CD4-positive, alpha-beta T cell (primary cell): ENCODE data around the gene UBA1. TPM values are rescaled to one million over a fixed set of nuclear protein-coding genes. Genes with fewer than 3 reads are reported as not detected.

ENCODE experiments used
- ATAC-seq: fragments of 200-7000 bp; cut with Tn5 transposase; one replicate; pipeline ENCODE4 v1.10.0; 2022; ENCODE audit warnings: mild to moderate bottlenecking; ENCODE audit not compliant: poor library complexity
- CTCF ChIA-PET: fragments of 350-600 bp; sonication (Branson Sonifier 250); formaldehyde crosslinking; loops from one replicate; lab custom pipeline; 2021; ENCODE audit warnings: antibody characterized with exemption, inconsistent platforms; lab: Charles Lee
- POLR2A ChIA-PET: fragments of 350-600 bp; sonication (Branson Sonifier 250); formaldehyde crosslinking; loops from one replicate; lab custom pipeline; 2021; ENCODE audit warnings: antibody characterized with exemption, inconsistent platforms; lab: Charles Lee
- DNase-seq, 14 experiments: peaks; one replicate each; pipeline ENCODE4 v3.0.0-alpha.2; 2013 to 2020; ENCODE audit warnings: mixed read lengths in 2 of 14
- H3K27ac ChIP-seq, 2 donors: one replicate each; pipeline versions ENCODE4 v1.5.1 to v1.7.0; 2013; ENCODE audit warnings: low read length in 2 of 2, low read depth in 1 of 2, mild to moderate bottlenecking in 1 of 2
- H3K27me3 ChIP-seq, 2 experiments: 1 replicate in 1 of 2; 2 replicates in 1 of 2; pipeline versions ENCODE4 v1.6.1 to v1.7.0; 2013; ENCODE audit warnings: low read length in 2 of 2, control low read depth in 1 of 2, mild to moderate bottlenecking in 1 of 2, moderate library complexity in 1 of 2; ENCODE audit not compliant: insufficient read depth in 2 of 2, control insufficient read depth in 1 of 2
- H3K36me3 ChIP-seq: one replicate; pipeline ENCODE4 v1.6.1; 2013; ENCODE audit warnings: low read length, control low read depth; ENCODE audit not compliant: insufficient read depth
- H3K4me1 ChIP-seq: one replicate; pipeline ENCODE4 v1.6.1; 2013; ENCODE audit warnings: low read length, control low read depth; ENCODE audit not compliant: insufficient read depth
- H3K4me3 ChIP-seq: one replicate; pipeline ENCODE4 v1.5.1; 2013; ENCODE audit warnings: mild to moderate bottlenecking, low read length, moderate library complexity
- H3K9me3 ChIP-seq, 2 experiments: 1 replicate in 1 of 2; 2 replicates in 1 of 2; pipeline versions ENCODE4 v1.6.1 to v1.7.0; 2013; ENCODE audit warnings: low read length in 2 of 2, mild to moderate bottlenecking in 2 of 2, control low read depth in 1 of 2, moderate library complexity in 1 of 2; ENCODE audit not compliant: control insufficient read depth in 1 of 2, insufficient read depth in 1 of 2
- H3K27ac Mint-ChIP-seq: one replicate; pipeline ENCODE4 v1.8.0; 2020; ENCODE audit warnings: mixed read lengths
- H3K27me3 Mint-ChIP-seq: one replicate; pipeline ENCODE4 v1.8.0; 2021; ENCODE audit warnings: mixed read lengths
- H3K36me3 Mint-ChIP-seq: one replicate; pipeline ENCODE4 v1.8.0; 2021; ENCODE audit warnings: low read depth, mixed read lengths
- H3K4me1 Mint-ChIP-seq: one replicate; pipeline ENCODE4 v1.8.0; 2021; ENCODE audit warnings: low read depth, mixed read lengths
- H3K4me3 Mint-ChIP-seq: one replicate; pipeline ENCODE4 v1.8.0; 2020; ENCODE audit warnings: mild to moderate bottlenecking, mixed read lengths
- H3K9me3 Mint-ChIP-seq: one replicate; pipeline ENCODE4 v1.8.0; 2020; ENCODE audit warnings: mixed read lengths
- CTCF ChIP-seq: fragments of 200-600 bp; IDR thresholded peaks from one replicate; pipeline ENCODE4 v1.8.0; 2022; ENCODE audit warnings: antibody characterized with exemption, mild to moderate bottlenecking
- intact Hi-C, 2 experiments: fragments of 100-400 bp; cut with DNase I in 1 of 2; cut with micrococcal nuclease in 1 of 2; formaldehyde crosslinking; loops; one replicate each; pipeline versions ENCODE4 v1.15.1 to v1.9.0; 2023 to 2025; cut with DNase I, micrococcal nuclease
- total RNA-seq, 174 experiments: library from RNA in 2 of 174; stranded (reverse) in 2 of 174; gene quantifications; one replicate each; pipeline ENCODE4 v1.2.3 and lab custom pipeline; 2021 to 2026

Gene UBA1
- total RNA-seq, 2 experiments from 2014 or later = 70.0 to 72.1 TPM

GRCh38 chrX:47242321-47242720 lies 48.7 kb downstream of the UBA1 start:
- CTCF ChIA-PET = no interaction called here
- H3K4me3 ChIP-seq = no peak overlapping the region
- H3K9me3 Mint-ChIP-seq = no peaks in the 10 kb centered on the region
- peaks cover 38% of the 10 kb centered on the region for H3K36me3 ChIP-seq
- no peaks in the 10 kb centered on the region for H3K27me3 ChIP-seq
- ATAC-seq (no peak), DNase-seq (no peak)
- no peak overlapping the region for H3K27ac Mint-ChIP-seq
- POLR2A ChIA-PET = no interaction called here
- no peak for TF ChIP-seq CTCF
- intact Hi-C loops = no loop called here
- no peaks in the 10 kb centered on the region for H3K4me1 ChIP-seq
- H3K9me3 ChIP-seq = no peaks in the 10 kb centered on the region
- H3K4me3 Mint-ChIP-seq = no peak overlapping the region
- no peak overlapping the region for H3K27ac ChIP-seq
- no peaks in the 10 kb centered on the region for H3K27me3 Mint-ChIP-seq
- H3K4me1 Mint-ChIP-seq = no peaks in the 10 kb centered on the region
- H3K36me3 Mint-ChIP-seq = peaks cover 51% of the 10 kb centered on the region

GRCh38 chrX:47243351-47243750 lies 49.7 kb downstream of the UBA1 start:
- Histone ChIP-seq H3K27ac (no peak overlapping the region), H3K4me1 (no peaks in the 10 kb centered on the region), H3K9me3 (no peaks in the 10 kb centered on the region), H3K4me3 (no peak overlapping the region), H3K36me3 (peaks cover 38% of the 10 kb centered on the region), H3K27me3 (no peaks in the 10 kb centered on the region)
- H3K27ac Mint-ChIP-seq = no peak overlapping the region
- POLR2A ChIA-PET = no interaction called here
- no peaks in the 10 kb centered on the region for H3K27me3 Mint-ChIP-seq
- CTCF ChIA-PET = no interaction called here
- no peaks in the 10 kb centered on the region for H3K4me1 Mint-ChIP-seq
- no peaks in the 10 kb centered on the region for H3K9me3 Mint-ChIP-seq
- H3K4me3 Mint-ChIP-seq = no peak overlapping the region
- H3K36me3 Mint-ChIP-seq = peaks cover 60% of the 10 kb centered on the region
- ATAC-seq = no peak
- intact Hi-C loops = no loop called here
- DNase-seq = no peak
- TF ChIP-seq CTCF = no peak

GRCh38 chrX:47244676-47245075 lies 51.0 kb downstream of the UBA1 start:
- H3K4me3 Mint-ChIP-seq = no peak overlapping the region
- Histone ChIP-seq H3K36me3 (peaks cover 38% of the 10 kb centered on the region), H3K27ac (no peak overlapping the region), H3K27me3 (no peaks in the 10 kb centered on the region), H3K4me3 (no peak overlapping the region), H3K4me1 (no peaks in the 10 kb centered on the region), H3K9me3 (no peaks in the 10 kb centered on the region)
- ATAC-seq = no peak
- no peak overlapping the region for H3K27ac Mint-ChIP-seq
- ChIA-PET CTCF (interaction anchor here (0.7 kb wide), 1 partner anchor 279 kb away, joined by 3 read pairs; no protein-coding TSS in a partner anchor), POLR2A (no interaction called here)
- no peak for DNase-seq
- no peaks in the 10 kb centered on the region for H3K27me3 Mint-ChIP-seq
- H3K36me3 Mint-ChIP-seq = peaks cover 53% of the 10 kb centered on the region
- no peak for TF ChIP-seq CTCF
- no peaks in the 10 kb centered on the region for H3K4me1 Mint-ChIP-seq
- intact Hi-C loops = no loop called here
- no peaks in the 10 kb centered on the region for H3K9me3 Mint-ChIP-seq
